K562 (cell line): ENCODE results near the gene CTSL. TPM values are rescaled to one million over a fixed set of nuclear protein-coding genes. Genes with fewer than 3 reads are reported as not detected.

Source experiments
- ATAC-seq: fragments of 200-7000 bp; cut with Tn5 transposase; 3 replicates; pipeline ENCODE4 v1.9.1; 2020; ENCODE audit warnings: moderate library complexity
- BruUV-seq: library from RNA; stranded (reverse); fragments of 400-500 nt; replicated peaks from 2 replicates; lab custom pipeline; 2021; lab: Mats Ljungman, UMichigan
- CTCF ChIA-PET: fragments of 300-600 bp; formaldehyde crosslinking; extraction: SDS; loops from one replicate; lab custom pipeline; 2021; ENCODE audit warnings: low intra/inter-chr PET ratio; lab: Yijun Ruan, JAX
- POLR2A ChIA-PET: fragments of 300-600, 350-650 bp; sonication (Branson Sonifier 250); formaldehyde crosslinking; extraction: SDS; loops from one replicate; lab custom pipeline; 2021; ENCODE audit warnings: antibody characterized with exemption, inconsistent platforms; lab: Yijun Ruan, JAX
- DNase-seq, 4 experiments: peaks; one replicate each; pipeline versions ENCODE4 v3.0.0 to v3.0.0-alpha.2; 2011 to 2018; ENCODE audit warnings: low spot score in 3 of 4, mixed read lengths in 3 of 4; ENCODE audit errors: extremely low read depth in 1 of 4
- FAIRE-seq: peaks from 2 replicates; lab custom pipeline; 2011; peaks lifted over from hg19 to GRCh38; lab: Jason Lieb, UNC
- H2AFZ ChIP-seq: 2 replicates; pipeline ENCODE4 v1.6.0; 2011; ENCODE audit warnings: low read depth, low read length, control low read depth, inconsistent platforms
- H3K27ac ChIP-seq: fragments of 200-600 bp; 3 replicates; pipeline ENCODE4 v1.8.0; 2011; ENCODE audit warnings: low read depth, mild to moderate bottlenecking, control low read depth, inconsistent platforms, low read length, moderate library complexity, mixed read lengths; ENCODE audit errors: extremely low read depth
- H3K27me3 ChIP-seq, 2 experiments: fragments of 300-600 bp in 1 of 2; 2 replicates in 1 of 2; 3 replicates in 1 of 2; pipeline versions ENCODE4 v1.6.0 to v1.8.0; 2011; ENCODE audit warnings: inconsistent platforms in 2 of 2, low read length in 2 of 2, mild to moderate bottlenecking in 1 of 2, mixed read lengths in 1 of 2, moderate library complexity in 1 of 2; ENCODE audit not compliant: control insufficient read depth in 2 of 2, insufficient read depth in 2 of 2
- H3K36me3 ChIP-seq: fragments of 300-600 bp; 3 replicates; pipeline ENCODE4 v1.8.0; 2011; ENCODE audit warnings: mild to moderate bottlenecking, low read length, inconsistent platforms; ENCODE audit not compliant: control insufficient read depth, insufficient read depth
- H3K4me1 ChIP-seq, 2 experiments: fragments of 200-600 bp in 1 of 2; replicated peaks in 1 of 2; 2 replicates in 1 of 2; 3 replicates in 1 of 2; pipeline versions ENCODE4 v1.5.1 to v1.8.0; 2011; ENCODE audit warnings: inconsistent platforms in 2 of 2, low read length in 2 of 2, mild to moderate bottlenecking in 1 of 2, mixed read lengths in 1 of 2, moderate library complexity in 1 of 2; ENCODE audit not compliant: control insufficient read depth in 2 of 2, insufficient read depth in 2 of 2
- H3K4me2 ChIP-seq: 2 replicates; pipeline ENCODE4 v1.6.1; 2011; ENCODE audit warnings: low read length, control low read depth, inconsistent platforms, mixed read lengths; ENCODE audit not compliant: insufficient read depth
- H3K4me3 ChIP-seq: fragments of 200-600 bp; sonication (generic), shearing (Covaris generic); 2 replicates; pipeline ENCODE4 v1.5.1; 2016; ENCODE audit warnings: control low read depth, inconsistent platforms
- H3K79me2 ChIP-seq: fragments of 200-600 bp; 3 replicates; pipeline ENCODE4 v1.8.0; 2011; ENCODE audit warnings: low read length, inconsistent platforms; ENCODE audit not compliant: control insufficient read depth, insufficient read depth
- H3K9ac ChIP-seq, 2 experiments: 2 replicates each; pipeline versions ENCODE4 v1.6.0 to v1.6.1; 2011; ENCODE audit warnings: low read depth in 2 of 2, low read length in 2 of 2, control low read depth in 1 of 2, inconsistent platforms in 1 of 2, mild to moderate bottlenecking in 1 of 2, mixed read lengths in 1 of 2; ENCODE audit not compliant: insufficient read depth in 1 of 2
- H3K9me1 ChIP-seq: one replicate; pipeline ENCODE4 v1.6.0; 2011; ENCODE audit warnings: inconsistent platforms, mild to moderate bottlenecking, low read length, moderate library complexity; ENCODE audit not compliant: control insufficient read depth, insufficient read depth
- H3K9me3 ChIP-seq: replicated peaks from 2 replicates; pipeline ENCODE4 v1.5.1; 2011; ENCODE audit warnings: low read depth, low read length, inconsistent platforms; ENCODE audit not compliant: control insufficient read depth, insufficient read depth
- H4K20me1 ChIP-seq: replicated peaks from 2 replicates; pipeline ENCODE4 v1.6.1; 2011; ENCODE audit warnings: low read length, inconsistent platforms, mixed read lengths; ENCODE audit not compliant: control insufficient read depth, insufficient read depth
- ATF1 ChIP-seq, 2 experiments: fragments of 450-650 bp in 1 of 2; IDR thresholded peaks; 2 replicates each; pipeline ENCODE4 v1.6.1; 2016; ENCODE audit warnings: missing compliant biosample characterization in 1 of 2, missing genetic modification characterization in 1 of 2
- BACH1 ChIP-seq: fragments of 200-800 bp; sonication (Bioruptor generic); IDR thresholded peaks from 2 replicates; pipeline ENCODE4 v1.6.1; 2016; ENCODE audit warnings: missing genetic modification characterization, missing compliant biosample characterization
- BHLHE40 ChIP-seq: IDR thresholded peaks from 2 replicates; pipeline ENCODE4 v1.6.1; 2011; ENCODE audit warnings: low read length, improper control_type of control experiment
- EGR1 ChIP-seq: fragments of 450-650 bp; conservative IDR thresholded peaks from 2 replicates; pipeline ENCODE4 v1.6.1; 2017; ENCODE audit warnings: mild to moderate bottlenecking
- NR2C2 ChIP-seq, 2 experiments: fragments of 200-800 bp in 1 of 2; sonication (Bioruptor generic) in 1 of 2; sonication (generic) in 1 of 2; formaldehyde crosslinking in 1 of 2; IDR thresholded peaks; 2 replicates each; pipeline versions ENCODE4 v1.6.1 to v1.8.0; 2016 to 2022; ENCODE audit warnings: mild to moderate bottlenecking in 1 of 2, missing compliant biosample characterization in 1 of 2, missing genetic modification characterization in 1 of 2, missing genetic modification reagents in 1 of 2
- SAFB ChIP-seq: fragments of 200-400 bp; formaldehyde crosslinking; IDR thresholded peaks from 2 replicates; pipeline ENCODE4 v1.6.1; 2017; ENCODE audit warnings: low read depth, low read length, borderline replicate concordance
- SMAD4 ChIP-seq: fragments of 250-450 bp; sonication (Bioruptor Pico); conservative IDR thresholded peaks from 2 replicates; pipeline ENCODE4 v1.8.0; 2021; ENCODE audit warnings: inconsistent platforms, mild to moderate bottlenecking, moderate library complexity
- TAL1 ChIP-seq: fragments of 450-650 bp; IDR thresholded peaks from 2 replicates; pipeline ENCODE4 v1.6.1; 2016; ENCODE audit warnings: mild to moderate bottlenecking
- USF2 ChIP-seq: sonication (generic); formaldehyde crosslinking; IDR thresholded peaks from 2 replicates; pipeline ENCODE4 v1.5.0; 2020; ENCODE audit warnings: missing genetic modification reagents
- ZFX ChIP-seq: sonication (generic); formaldehyde crosslinking; IDR thresholded peaks from 2 replicates; pipeline ENCODE4 v1.8.0; 2022; ENCODE audit warnings: mild to moderate bottlenecking, missing genetic modification reagents, moderate library complexity
- ZNF143 ChIP-seq: sonication (generic); formaldehyde crosslinking; IDR thresholded peaks from 2 replicates; pipeline ENCODE4 v1.9.0; 2022; ENCODE audit warnings: mild to moderate bottlenecking, missing genetic modification reagents
- ZNF217 ChIP-seq: sonication (generic); formaldehyde crosslinking; IDR thresholded peaks from 2 replicates; pipeline ENCODE4 v1.8.0; 2022; ENCODE audit warnings: mild to moderate bottlenecking, missing genetic modification reagents
- ZNF699 ChIP-seq: fragments of 250-450 bp; sonication (Bioruptor Pico); IDR thresholded peaks from 2 replicates; pipeline ENCODE4 v1.8.0; 2021; ENCODE audit warnings: mild to moderate bottlenecking, moderate library complexity; ENCODE audit not compliant: insufficient replicate concordance
- WGBS: fragments of 100-300 bp; shearing (Covaris generic); methylation state at CpG from one replicate; pipeline ENCODE4 v1.1.6; 2016; ENCODE audit warnings: low coverage, mixed read lengths; ENCODE audit not compliant: insufficient coverage; ENCODE audit errors: missing lambda C conversion rate; 5-methylcytosine and 5-hydroxymethylcytosine counted together
- in situ Hi-C: fragments of 300-500 bp; cut with MboI; formaldehyde crosslinking; loops from 4 replicates; pipeline ENCODE4 v1.15.0; 2018; ENCODE audit warnings: inconsistent platforms, mixed read lengths
- intact Hi-C: fragments of 100-400 bp; cut with micrococcal nuclease; formaldehyde crosslinking; loops from 2 replicates; pipeline ENCODE4 v1.14.2; 2022
- polyA plus RNA-seq, 8 experiments: library from polyadenylated mRNA; depleted of rRNA in 4 of 8; stranded (reverse) in 5 of 8; unstranded in 3 of 8; fragments of >200 nt; fragmentation: Nextera tagmentation in 2 of 8; fragmentation: Illumina TruSeq in 1 of 8; extraction: Ambion mirVana in 2 of 8; extraction: Trizol in 1 of 8; gene quantifications; 2 replicates each; pipeline versions ENCODE4 v1.2.1 to v1.2.3, GENCODE V29; 2011 to 2014; ENCODE audit warnings: inconsistent platforms in 1 of 8, missing spikeins in 1 of 8
- total RNA-seq, 7 experiments: library from RNA; depleted of rRNA in 6 of 7; stranded (reverse); fragments of >200 nt in 6 of 7; fragmentation: Illumina TruSeq in 2 of 7; extraction: Trizol in 2 of 7; gene quantifications; 2 replicates each; pipeline versions ENCODE4 v1.2.1 to v1.2.3, GENCODE V29; 2011 to 2021; ENCODE audit warnings: low replicate concordance in 1 of 7
- TF ChIP-seq, protein P1 (sequence below), 2 experiments: fragments of 450-650 bp in 1 of 2; sonication (generic) in 1 of 2; formaldehyde crosslinking in 1 of 2; IDR thresholded peaks in 1 of 2; conservative IDR thresholded peaks in 1 of 2; 2 replicates each; pipeline versions ENCODE4 v1.6.1 to v1.8.1; 2016 to 2023; ENCODE audit warnings: mild to moderate bottlenecking in 2 of 2, moderate library complexity in 2 of 2, inconsistent platforms in 1 of 2, missing genetic modification reagents in 1 of 2

Gene CTSL
- total and polyA plus RNA-seq, 9 of the 15 experiments (the other 6 are each of a cell fraction or from before 2014, with no cell fraction given): 55.9 to 165 (median 93.7) TPM

- ChIA-PET CTCF (no interaction called here), POLR2A (interaction anchor here (1.8 kb wide), 1 partner anchor 11 kb away, joined by 7 read pairs; no protein-coding TSS in a partner anchor)
- no peaks in the 10 kb centered on the region for H3K9me3 ChIP-seq
- H3K9ac ChIP-seq: peak overlapping the region; percentile 21 to 38; a peak in 2 of 4 replicates
- 35% methylated on average over 8 of the region's 9 CpGs for WGBS
- peaks cover 21 to 41% of the 10 kb centered on the region in 2 experiments; a peak in 4 of 5 replicates for H3K4me1 ChIP-seq
- in situ Hi-C loops: no loop called here
- intact Hi-C loops: no loop called here
- H3K4me3 ChIP-seq: no peak overlapping the region
- H2AFZ ChIP-seq: peak overlapping the region; percentile 6
- no TSS peak for BruUV-seq
- FAIRE-seq (peak; percentile 49), DNase-seq (peak in 2 of 4 experiments; percentile 10 to 29), ATAC-seq (no peak)
- H3K9me1 ChIP-seq: peaks cover 3% of the 10 kb centered on the region
- H3K79me2 ChIP-seq: no peaks in the 10 kb centered on the region
- peak overlapping the region; percentile 95; the same call in 2 of the 3 replicates for H3K27ac ChIP-seq
- no peaks in the 10 kb centered on the region for H3K27me3 ChIP-seq
- H3K36me3 ChIP-seq: peaks cover 4% of the 10 kb centered on the region; the same call in 2 of the 3 replicates
- no peak overlapping the region; the same call in 1 of the 2 replicates for H3K4me2 ChIP-seq
- no peaks in the 10 kb centered on the region for H4K20me1 ChIP-seq
- TF ChIP-seq ZNF217 (no peak), BHLHE40 (peak; percentile 39; the same call in 1 of the 2 replicates), ZFX (CRISPR knock-in tag) (no peak), BACH1 (tag) (0 out of 2 replicates have a peak, but pooled peaks have one; percentile 42), EGR1 (peak; percentile 75), TAL1 (no peak), SAFB (no peak), ZNF699 (CRISPR knock-in tag) (no peak), ATF1 (CRISPR knock-in tag; IDR thresholded peaks at IDR 0.05) (no peak), ATF1 (tag; IDR thresholded peaks at IDR 0.05) (no peak), NR2C2 (CRISPR knock-in tag; IDR thresholded peaks at IDR 0.05) (no peak), NR2C2 (tag; IDR thresholded peaks at IDR 0.05) (peak; percentile 22; the same call in 1 of the 2 replicates), SMAD4 (CRISPR knock-in tag) (0 out of 2 replicates have a peak, but pooled peaks have one; percentile 19), USF2 (CRISPR knock-in tag) (peak; percentile 12; the same call in 1 of the 2 replicates), ZNF143 (CRISPR knock-in tag) (no peak)
- TF ChIP-seq, protein P1, sequence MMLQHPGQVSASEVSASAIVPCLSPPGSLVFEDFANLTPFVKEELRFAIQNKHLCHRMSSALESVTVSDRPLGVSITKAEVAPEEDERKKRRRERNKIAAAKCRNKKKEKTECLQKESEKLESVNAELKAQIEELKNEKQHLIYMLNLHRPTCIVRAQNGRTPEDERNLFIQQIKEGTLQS (IDR thresholded peaks at IDR 0.05): peak; percentile 41; the same call in 1 of the 2 replicates
- TF ChIP-seq, protein P1 (CRISPR knock-in tag; conservative IDR thresholded peaks at IDR 0.05): no peak
Measured at GRCh38 chr9:87711857-87712800, 13.8 kb upstream of the CTSL start.
